ENCODE results near the gene NSUN7. TPM values are rescaled to one million over a fixed set of nuclear protein-coding genes. Genes with fewer than 3 reads are reported as not detected.

NSUN7 gene
- total and polyA plus RNA-seq, 9 of the 15 experiments (the other 6 are each of a cell fraction or from before 2014, with no cell fraction given): not detected

DNA sequence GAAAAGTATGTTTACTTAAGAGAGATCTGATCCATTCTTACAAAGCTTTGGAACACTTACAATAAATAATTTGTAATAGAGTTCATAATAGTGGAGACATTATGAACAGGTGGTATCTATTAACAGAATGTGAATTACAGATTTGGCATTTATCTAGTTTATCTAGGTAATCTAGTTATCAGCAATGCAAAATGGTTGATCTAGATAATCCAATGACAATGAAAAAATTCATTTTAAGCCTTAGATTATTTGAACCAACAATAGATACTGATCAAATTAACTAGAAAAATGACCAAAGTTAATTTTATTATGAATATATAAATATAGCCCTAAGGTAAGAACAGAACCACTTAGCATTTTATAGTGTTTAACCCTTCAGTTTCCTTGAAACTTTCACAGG, 10.4 kb upstream of the NSUN7 start:
- Histone ChIP-seq H3K9ac (ENCODE audit: insufficient read depth in 1 of 2, low read depth in 2 of 2, low read length in 2 of 2) (no peak overlapping the region), H3K27me3 (ENCODE audit: control insufficient read depth in 2 of 2, insufficient read depth in 2 of 2, low read length in 2 of 2) (peaks cover 0 to 3% of the 10 kb centered on the region in 2 experiments; a peak in 2 of 5 replicates), H4K20me1 (replicated peaks; ENCODE audit: control insufficient read depth, insufficient read depth, low read length) (no peaks in the 10 kb centered on the region), H3K36me3 (ENCODE audit: control insufficient read depth, insufficient read depth, low read length) (no peaks in the 10 kb centered on the region), H3K9me3 (replicated peaks; ENCODE audit: control insufficient read depth, insufficient read depth, low read depth, low read length) (no peaks in the 10 kb centered on the region), H3K4me3 (no peak overlapping the region), H3K79me2 (ENCODE audit: control insufficient read depth, insufficient read depth, low read length) (no peaks in the 10 kb centered on the region), H2AFZ (ENCODE audit: low read depth, low read length) (no peak overlapping the region), H3K4me1 (replicated peaks in 1 of 2; ENCODE audit: control insufficient read depth in 2 of 2, insufficient read depth in 2 of 2, low read length in 2 of 2) (no peaks in the 10 kb centered on the region), H3K27ac (ENCODE audit: extremely low read depth, low read depth, low read length) (no peak overlapping the region), H3K9me1 (ENCODE audit: control insufficient read depth, insufficient read depth, low read length) (no peaks in the 10 kb centered on the region), H3K4me2 (ENCODE audit: insufficient read depth, low read length) (no peak overlapping the region)
- no peak for TF ChIP-seq CEBPG (CRISPR knock-in tag; IDR thresholded peaks at IDR 0.05)
- TF ChIP-seq CEBPG (tag; conservative IDR thresholded peaks at IDR 0.05 in 1 of 2, IDR thresholded peaks at IDR 0.05 in 1 of 2): no peak
- TF ChIP-seq U2AF1 (optimal IDR thresholded peaks at IDR 0.05; ENCODE audit: low read depth, low read length): no peak
- no peak for TF ChIP-seq MYBL2 (IDR thresholded peaks at IDR 0.05; ENCODE audit: low read depth)
- TF ChIP-seq MYBL2 (CRISPR knock-in tag; IDR thresholded peaks at IDR 0.05; ENCODE audit: borderline replicate concordance): no peak
- no peak for TF ChIP-seq ERF (CRISPR knock-in tag; IDR thresholded peaks at IDR 0.05)
- no peak for TF ChIP-seq ZBTB17 (CRISPR knock-in tag; IDR thresholded peaks at IDR 0.05)
- no peak for TF ChIP-seq DACH1 (IDR thresholded peaks at IDR 0.05; ENCODE audit: partially characterized antibody)
- TF ChIP-seq, protein P1, sequence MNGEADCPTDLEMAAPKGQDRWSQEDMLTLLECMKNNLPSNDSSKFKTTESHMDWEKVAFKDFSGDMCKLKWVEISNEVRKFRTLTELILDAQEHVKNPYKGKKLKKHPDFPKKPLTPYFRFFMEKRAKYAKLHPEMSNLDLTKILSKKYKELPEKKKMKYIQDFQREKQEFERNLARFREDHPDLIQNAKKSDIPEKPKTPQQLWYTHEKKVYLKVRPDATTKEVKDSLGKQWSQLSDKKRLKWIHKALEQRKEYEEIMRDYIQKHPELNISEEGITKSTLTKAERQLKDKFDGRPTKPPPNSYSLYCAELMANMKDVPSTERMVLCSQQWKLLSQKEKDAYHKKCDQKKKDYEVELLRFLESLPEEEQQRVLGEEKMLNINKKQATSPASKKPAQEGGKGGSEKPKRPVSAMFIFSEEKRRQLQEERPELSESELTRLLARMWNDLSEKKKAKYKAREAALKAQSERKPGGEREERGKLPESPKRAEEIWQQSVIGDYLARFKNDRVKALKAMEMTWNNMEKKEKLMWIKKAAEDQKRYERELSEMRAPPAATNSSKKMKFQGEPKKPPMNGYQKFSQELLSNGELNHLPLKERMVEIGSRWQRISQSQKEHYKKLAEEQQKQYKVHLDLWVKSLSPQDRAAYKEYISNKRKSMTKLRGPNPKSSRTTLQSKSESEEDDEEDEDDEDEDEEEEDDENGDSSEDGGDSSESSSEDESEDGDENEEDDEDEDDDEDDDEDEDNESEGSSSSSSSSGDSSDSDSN (IDR thresholded peaks at IDR 0.05; ENCODE audit: borderline replicate concordance in 1 of 2, low read depth in 2 of 2, low read length in 2 of 2): no peak
- no peak for TF ChIP-seq NELFE (IDR thresholded peaks at IDR 0.05; ENCODE audit: insufficient read depth, insufficient read length)
- TF ChIP-seq PCBP2 (IDR thresholded peaks at IDR 0.05; ENCODE audit: low read depth, low read length, poor library complexity, severe bottlenecking): no peak
- TF ChIP-seq TAF1 (IDR thresholded peaks at IDR 0.05; ENCODE audit: control insufficient read depth, extremely low read depth, insufficient read depth, low read length, severe bottlenecking): no peak
- BruUV-seq (replicated peaks): no TSS peak
- FAIRE-seq (no peak), DNase-seq (ENCODE audit: extremely low read depth in 1 of 4, low spot score in 3 of 4) (no peak), ATAC-seq (no peak)
- intact Hi-C loops (cut with micrococcal nuclease) (loop anchor here (5.0 kb wide), 3 partner anchors 103 to 178 kb away; no protein-coding TSS in a partner anchor), in situ Hi-C loops (cut with MboI) (loop anchor here (5.0 to 10.0 kb wide), 2 partner anchors 103 to 165 kb away; no protein-coding TSS in a partner anchor)
- CTCF ChIA-PET (ENCODE audit: low intra/inter-chr PET ratio): interaction anchor here (0.6 kb wide), 1 partner anchor 128 kb away, joined by 3 read pairs; no protein-coding TSS in a partner anchor
- POLR2A ChIA-PET: no interaction called here

Measured in K562 (cell line).